GM10266 (cell line): Measurements from ENCODE around the gene AEN.

Source experiments
- DNase-seq: peaks from one replicate; pipeline ENCODE4 v3.0.0; 2012; ENCODE audit errors: extremely low spot score
- TF ChIP-seq, protein P1 (sequence below): IDR thresholded peaks from 2 replicates; pipeline ENCODE4 v1.5.1; 2012; ENCODE audit warnings: mild to moderate bottlenecking, low read depth; ENCODE audit not compliant: control insufficient read depth, insufficient read depth; ENCODE audit errors: missing control alignments

AEN gene

DNA sequence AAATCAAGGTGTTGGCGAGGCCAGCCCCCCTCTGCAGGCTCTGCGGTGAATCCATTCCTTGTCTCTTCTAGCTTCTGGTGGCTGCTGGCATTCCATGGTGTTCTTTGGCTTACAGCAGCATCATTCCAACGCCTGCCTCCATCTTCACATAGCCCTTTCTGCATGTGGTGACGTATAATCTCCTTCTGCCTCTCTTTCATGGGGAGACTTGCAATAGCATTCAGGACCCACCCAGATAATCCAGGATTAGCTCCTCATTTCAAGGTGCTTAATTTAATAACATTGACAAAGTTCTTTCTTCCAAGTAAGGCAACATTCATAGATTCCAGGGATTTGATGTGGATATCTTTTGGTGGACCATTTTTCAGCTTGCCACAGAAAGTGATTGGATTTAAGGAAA, 53.5 kb downstream of the AEN start:
- TF ChIP-seq, protein P1, sequence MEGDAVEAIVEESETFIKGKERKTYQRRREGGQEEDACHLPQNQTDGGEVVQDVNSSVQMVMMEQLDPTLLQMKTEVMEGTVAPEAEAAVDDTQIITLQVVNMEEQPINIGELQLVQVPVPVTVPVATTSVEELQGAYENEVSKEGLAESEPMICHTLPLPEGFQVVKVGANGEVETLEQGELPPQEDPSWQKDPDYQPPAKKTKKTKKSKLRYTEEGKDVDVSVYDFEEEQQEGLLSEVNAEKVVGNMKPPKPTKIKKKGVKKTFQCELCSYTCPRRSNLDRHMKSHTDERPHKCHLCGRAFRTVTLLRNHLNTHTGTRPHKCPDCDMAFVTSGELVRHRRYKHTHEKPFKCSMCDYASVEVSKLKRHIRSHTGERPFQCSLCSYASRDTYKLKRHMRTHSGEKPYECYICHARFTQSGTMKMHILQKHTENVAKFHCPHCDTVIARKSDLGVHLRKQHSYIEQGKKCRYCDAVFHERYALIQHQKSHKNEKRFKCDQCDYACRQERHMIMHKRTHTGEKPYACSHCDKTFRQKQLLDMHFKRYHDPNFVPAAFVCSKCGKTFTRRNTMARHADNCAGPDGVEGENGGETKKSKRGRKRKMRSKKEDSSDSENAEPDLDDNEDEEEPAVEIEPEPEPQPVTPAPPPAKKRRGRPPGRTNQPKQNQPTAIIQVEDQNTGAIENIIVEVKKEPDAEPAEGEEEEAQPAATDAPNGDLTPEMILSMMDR: no peak
- no peak for DNase-seq

DNA sequence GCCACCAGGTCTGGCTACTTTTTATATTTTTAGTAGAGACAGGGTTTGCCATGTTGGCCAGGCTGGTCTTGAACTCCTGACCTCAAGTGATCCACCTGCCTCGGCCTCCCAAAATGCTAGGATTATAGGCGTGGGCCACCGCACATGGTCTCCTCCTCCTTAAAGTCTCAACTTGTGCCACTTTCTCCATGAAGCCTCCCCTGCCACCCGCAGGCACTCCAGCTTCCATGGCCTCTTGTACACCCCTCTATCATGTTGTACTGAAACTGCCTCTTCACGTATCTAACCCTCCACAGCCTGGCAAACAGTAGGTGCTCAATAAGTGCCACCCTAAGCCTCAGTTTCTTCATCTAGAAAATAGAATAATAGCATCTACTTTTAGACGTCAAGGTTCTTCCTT, 57.6 kb downstream of the AEN start:
- DNase-seq: no peak
- TF ChIP-seq, protein P1: no peak

DNA sequence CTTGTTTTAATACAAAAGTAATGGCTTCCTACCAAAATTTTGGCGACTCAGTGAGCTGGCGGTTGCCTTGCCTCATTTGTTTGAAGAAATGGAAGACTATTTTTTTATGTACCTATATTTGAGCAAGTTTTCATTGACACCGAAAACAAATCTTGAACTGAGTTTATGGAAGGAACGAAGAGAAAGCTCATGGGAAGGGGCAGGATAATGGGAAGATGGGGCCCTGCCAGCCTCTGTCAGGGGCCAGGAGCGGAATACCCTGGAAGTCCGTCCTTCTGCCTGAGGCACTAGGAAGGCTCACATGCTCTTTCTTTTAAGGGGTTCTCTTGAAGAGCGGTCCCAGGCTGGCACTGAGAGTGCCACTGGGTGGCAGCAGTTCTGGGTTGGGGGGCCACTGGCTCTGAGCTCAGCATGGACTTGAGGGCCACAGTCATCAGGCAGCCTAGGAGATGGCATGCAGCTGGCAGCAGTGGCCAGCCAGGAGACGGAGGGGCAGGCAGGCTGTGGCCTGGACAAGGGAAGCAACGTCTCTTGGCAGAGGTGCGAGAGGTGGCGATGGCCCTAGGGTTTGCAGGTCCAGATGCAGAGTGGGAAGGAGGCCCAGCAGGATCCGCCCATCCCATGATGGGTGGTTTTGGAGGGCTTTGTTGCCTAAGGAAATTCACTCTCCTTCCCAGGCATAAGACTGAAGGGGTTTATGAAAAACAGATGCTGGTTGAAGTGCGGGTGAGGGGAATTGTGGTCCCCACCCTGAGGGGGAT, 59.3 kb downstream of the AEN start:
- DNase-seq: no peak
- TF ChIP-seq, protein P1: no peak

DNA sequence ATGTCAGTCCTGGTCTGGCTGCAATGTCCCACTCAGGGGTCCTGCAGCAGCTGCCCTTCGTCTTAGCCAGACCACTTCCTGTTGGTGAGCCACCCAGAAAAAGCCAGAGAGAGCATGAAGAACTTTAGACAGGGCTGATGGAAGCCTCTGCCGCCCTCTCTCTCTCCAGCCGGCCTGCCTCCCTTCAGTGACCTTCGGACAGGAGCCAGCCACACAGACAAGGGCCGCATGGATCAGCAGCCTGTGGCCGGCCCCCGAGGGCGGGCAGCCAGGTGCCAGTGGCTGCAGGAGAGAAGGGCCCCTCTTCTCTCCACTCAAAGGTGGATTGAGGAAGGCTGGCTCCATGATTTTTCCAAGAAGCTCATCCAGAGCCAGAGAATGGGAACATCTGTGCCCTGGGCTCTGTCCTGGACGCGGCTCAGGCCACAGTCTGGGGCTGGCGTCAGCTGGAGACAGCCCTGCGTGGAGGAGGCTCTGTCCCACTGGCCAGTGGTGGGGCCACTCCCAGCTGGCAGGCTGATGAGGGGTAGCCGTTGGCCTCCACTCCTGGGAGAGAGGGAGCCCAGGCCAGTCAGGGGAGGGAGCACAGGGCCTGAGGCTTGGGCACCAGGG, 60.6 kb downstream of the AEN start:
- TF ChIP-seq, protein P1: no peak
- DNase-seq: no peak
